Esophagus muscularis mucosa (tissue), 3 donors: ENCODE data around the gene ADGRG1.

ENCODE experiments used
- CTCF ChIP-seq, 3 experiments: fragments of 200-600 bp in 2 of 3; fragments of 450-650 bp in 1 of 3; sonication (generic) in 2 of 3; IDR thresholded peaks; one replicate each; pipeline ENCODE4 v1.5.1; 2017 to 2019; ENCODE audit warnings: antibody characterized with exemption in 3 of 3, mild to moderate bottlenecking in 2 of 3, moderate library complexity in 1 of 3
- POLR2AphosphoS5 ChIP-seq, 2 donors: sonication (generic); formaldehyde crosslinking; IDR thresholded peaks; one replicate each; pipeline ENCODE4 v1.6.1; 2017; ENCODE audit warnings: antibody characterized with exemption in 2 of 2

DNA sequence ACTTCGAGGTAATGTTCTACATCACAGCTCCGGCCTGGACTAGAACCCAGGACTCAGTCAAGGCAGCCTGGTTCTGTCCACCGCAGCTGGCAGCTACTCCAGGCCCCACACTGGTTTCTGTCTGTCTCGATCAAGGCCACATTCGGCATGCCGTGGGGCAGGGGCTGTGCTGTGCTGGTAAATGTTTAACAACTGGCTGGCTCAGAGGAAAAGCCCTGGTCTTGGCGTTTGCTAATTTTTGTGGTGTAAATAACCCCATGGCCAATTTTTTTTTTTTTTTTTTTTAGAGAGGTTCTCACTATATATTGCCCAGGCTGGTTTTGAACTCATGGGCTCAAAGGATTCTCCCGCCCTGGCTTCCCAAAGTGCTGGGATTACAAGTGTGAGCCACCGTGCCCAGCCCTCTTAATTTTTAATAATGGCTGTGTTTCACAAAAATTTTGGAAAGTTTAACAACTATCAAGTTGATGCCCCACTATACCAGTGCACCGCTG lies 65.8 kb downstream of the ADGRG1 start:
- TF ChIP-seq CTCF (IDR thresholded peaks at IDR 0.05) (no peak), POLR2AphosphoS5 (IDR thresholded peaks at IDR 0.05) (no peak)
